ENCODE data around the gene RPL35. TPM values are rescaled to one million over a fixed set of nuclear protein-coding genes. Genes with fewer than 3 reads are reported as not detected.

Gene RPL35
- total RNA-seq, 2 experiments from 2014 or later, result 2,088 to 2,142 TPM

DNA sequence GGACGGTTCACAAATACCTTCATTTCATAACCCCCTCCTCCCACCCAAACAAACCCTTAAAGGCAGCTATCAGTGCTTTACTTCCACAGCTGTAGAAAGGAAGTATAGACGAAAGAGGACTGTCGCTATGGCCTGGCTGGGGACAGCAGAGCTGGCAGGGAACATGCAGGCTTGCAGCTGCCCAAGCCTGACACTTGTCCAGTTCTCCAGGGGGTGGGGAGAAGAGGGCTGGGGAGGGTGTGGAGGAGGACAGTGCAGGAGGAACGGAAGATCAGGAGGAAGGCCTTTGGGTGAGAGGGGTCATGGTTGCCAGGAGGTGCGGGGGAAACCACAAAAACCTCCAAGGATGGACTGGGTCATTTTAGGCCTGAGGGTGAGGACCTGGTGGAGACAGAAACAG is 26.1 kb upstream of the RPL35 start:
- Mint-ChIP-seq H3K27ac (no peak overlapping the region), H3K9me3 (no peaks in the 10 kb centered on the region), H3K27me3 (peaks cover 7% of the 10 kb centered on the region), H3K4me1 (ENCODE audit: low read depth) (no peaks in the 10 kb centered on the region), H3K4me3 (no peak overlapping the region), H3K36me3 (ENCODE audit: low read depth) (peaks cover 83% of the 10 kb centered on the region)
- CTCF ChIA-PET, result no interaction called here
- H3K4me1 ChIP-seq (ENCODE audit: insufficient read depth, low read length), result no peaks in the 10 kb centered on the region
- DNase-seq (no peak), ATAC-seq (ENCODE audit: poor library complexity) (no peak)
- POLR2A ChIA-PET, result no interaction called here
- H3K9me3 ChIP-seq (ENCODE audit: control insufficient read depth in 1 of 2, insufficient read depth in 1 of 2, low read length in 2 of 2), result no peaks in the 10 kb centered on the region
- intact Hi-C loops (cut with DNase I, micrococcal nuclease), result no loop called here
- H3K27me3 ChIP-seq (ENCODE audit: control insufficient read depth in 1 of 2, insufficient read depth in 2 of 2, low read length in 2 of 2), result no peaks in the 10 kb centered on the region
- no peak overlapping the region for H3K27ac ChIP-seq (ENCODE audit: low read depth in 1 of 2, low read length in 2 of 2)
- no peak overlapping the region for H3K4me3 ChIP-seq (ENCODE audit: low read length)
- peaks cover 67% of the 10 kb centered on the region for H3K36me3 ChIP-seq (ENCODE audit: insufficient read depth, low read length)
- TF ChIP-seq, protein P1, sequence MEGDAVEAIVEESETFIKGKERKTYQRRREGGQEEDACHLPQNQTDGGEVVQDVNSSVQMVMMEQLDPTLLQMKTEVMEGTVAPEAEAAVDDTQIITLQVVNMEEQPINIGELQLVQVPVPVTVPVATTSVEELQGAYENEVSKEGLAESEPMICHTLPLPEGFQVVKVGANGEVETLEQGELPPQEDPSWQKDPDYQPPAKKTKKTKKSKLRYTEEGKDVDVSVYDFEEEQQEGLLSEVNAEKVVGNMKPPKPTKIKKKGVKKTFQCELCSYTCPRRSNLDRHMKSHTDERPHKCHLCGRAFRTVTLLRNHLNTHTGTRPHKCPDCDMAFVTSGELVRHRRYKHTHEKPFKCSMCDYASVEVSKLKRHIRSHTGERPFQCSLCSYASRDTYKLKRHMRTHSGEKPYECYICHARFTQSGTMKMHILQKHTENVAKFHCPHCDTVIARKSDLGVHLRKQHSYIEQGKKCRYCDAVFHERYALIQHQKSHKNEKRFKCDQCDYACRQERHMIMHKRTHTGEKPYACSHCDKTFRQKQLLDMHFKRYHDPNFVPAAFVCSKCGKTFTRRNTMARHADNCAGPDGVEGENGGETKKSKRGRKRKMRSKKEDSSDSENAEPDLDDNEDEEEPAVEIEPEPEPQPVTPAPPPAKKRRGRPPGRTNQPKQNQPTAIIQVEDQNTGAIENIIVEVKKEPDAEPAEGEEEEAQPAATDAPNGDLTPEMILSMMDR (IDR thresholded peaks at IDR 0.05), result no peak

DNA sequence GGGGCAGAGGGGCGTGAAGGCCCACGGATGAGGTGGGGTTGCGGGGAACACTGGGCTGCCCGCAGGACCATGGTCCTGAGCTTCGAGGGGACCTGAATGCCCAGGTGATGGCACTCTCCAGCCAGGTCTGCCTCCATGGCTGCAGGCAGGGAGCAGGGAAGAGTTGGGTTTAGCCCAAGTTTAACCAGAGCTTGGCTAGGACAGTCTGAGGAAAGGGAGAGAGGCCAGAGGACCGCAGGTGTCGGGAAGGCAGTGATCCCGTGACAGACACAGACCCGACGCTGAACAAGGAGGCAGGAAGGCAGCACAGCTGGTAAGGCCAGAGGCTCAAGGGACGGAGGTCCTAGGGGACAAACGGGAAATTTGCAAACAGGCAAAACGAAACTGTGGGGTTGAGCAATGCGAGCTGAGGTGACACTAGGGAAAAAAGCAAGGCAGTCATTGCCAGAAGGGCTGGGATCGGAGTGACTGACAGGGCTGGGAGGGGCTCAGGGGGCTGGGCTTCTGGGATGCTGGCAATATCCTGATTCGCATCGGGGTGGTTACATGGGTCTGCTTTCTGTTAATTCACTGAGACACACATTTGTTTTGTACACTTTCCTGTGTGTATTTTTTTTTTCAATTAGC is 25.2 kb upstream of the RPL35 start:
- Histone ChIP-seq H3K4me3 (ENCODE audit: low read length) (no peak overlapping the region), H3K9me3 (ENCODE audit: control insufficient read depth in 1 of 2, insufficient read depth in 1 of 2, low read length in 2 of 2) (no peaks in the 10 kb centered on the region), H3K27me3 (ENCODE audit: control insufficient read depth in 1 of 2, insufficient read depth in 2 of 2, low read length in 2 of 2) (no peaks in the 10 kb centered on the region), H3K36me3 (ENCODE audit: insufficient read depth, low read length) (peaks cover 70% of the 10 kb centered on the region), H3K4me1 (ENCODE audit: insufficient read depth, low read length) (no peaks in the 10 kb centered on the region), H3K27ac (ENCODE audit: low read depth in 1 of 2, low read length in 2 of 2) (no peak overlapping the region)
- no peak for DNase-seq
- POLR2A ChIA-PET, result no interaction called here
- H3K4me1 Mint-ChIP-seq (ENCODE audit: low read depth), result no peaks in the 10 kb centered on the region
- peaks cover 91% of the 10 kb centered on the region for H3K36me3 Mint-ChIP-seq (ENCODE audit: low read depth)
- no peaks in the 10 kb centered on the region for H3K9me3 Mint-ChIP-seq
- intact Hi-C loops (cut with DNase I, micrococcal nuclease), result no loop called here
- CTCF ChIA-PET, result interaction anchor here (0.7 kb wide), 1 partner anchor 34 kb away, joined by 3 read pairs; the partner anchor contains the start of gene WDR38
- TF ChIP-seq, protein P1 (IDR thresholded peaks at IDR 0.05), result no peak
- ATAC-seq (ENCODE audit: poor library complexity), result no peak
- no peak overlapping the region for H3K4me3 Mint-ChIP-seq
- H3K27ac Mint-ChIP-seq, result no peak overlapping the region
- peaks cover 7% of the 10 kb centered on the region for H3K27me3 Mint-ChIP-seq

DNA sequence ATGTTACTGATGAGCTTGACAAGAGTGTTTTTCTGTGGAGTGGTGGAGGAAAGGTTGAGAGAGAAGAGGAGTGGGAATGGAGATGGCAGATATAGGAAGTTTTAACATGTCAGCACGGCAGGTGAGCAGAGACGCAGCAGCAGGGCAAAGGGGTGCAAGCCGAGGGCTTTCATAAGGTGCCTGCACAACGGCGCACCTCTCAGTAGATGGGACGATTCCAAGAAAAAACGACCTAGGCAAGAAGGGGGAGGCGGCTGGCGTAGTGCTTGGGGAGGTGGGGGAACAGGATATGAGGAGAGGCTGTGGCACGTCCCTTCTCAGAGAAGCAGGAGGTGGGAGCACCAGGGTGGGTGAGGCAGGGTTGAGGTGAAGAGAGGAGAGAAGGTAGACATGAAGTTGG is 24.7 kb upstream of the RPL35 start:
- intact Hi-C loops (cut with DNase I, micrococcal nuclease), result no loop called here
- no peak overlapping the region for H3K27ac ChIP-seq (ENCODE audit: low read depth in 1 of 2, low read length in 2 of 2)
- no peaks in the 10 kb centered on the region for H3K27me3 ChIP-seq (ENCODE audit: control insufficient read depth in 1 of 2, insufficient read depth in 2 of 2, low read length in 2 of 2)
- no peaks in the 10 kb centered on the region for H3K4me1 ChIP-seq (ENCODE audit: insufficient read depth, low read length)
- H3K4me3 Mint-ChIP-seq, result no peak overlapping the region
- ChIA-PET CTCF (no interaction called here), POLR2A (no interaction called here)
- H3K9me3 Mint-ChIP-seq, result no peaks in the 10 kb centered on the region
- no peak for DNase-seq
- TF ChIP-seq, protein P1 (IDR thresholded peaks at IDR 0.05), result no peak
- no peak for ATAC-seq (ENCODE audit: poor library complexity)
- no peak overlapping the region for H3K4me3 ChIP-seq (ENCODE audit: low read length)
- no peaks in the 10 kb centered on the region for H3K9me3 ChIP-seq (ENCODE audit: control insufficient read depth in 1 of 2, insufficient read depth in 1 of 2, low read length in 2 of 2)
- no peaks in the 10 kb centered on the region for H3K4me1 Mint-ChIP-seq (ENCODE audit: low read depth)
- peaks cover 7% of the 10 kb centered on the region for H3K27me3 Mint-ChIP-seq
- peaks cover 75% of the 10 kb centered on the region for H3K36me3 ChIP-seq (ENCODE audit: insufficient read depth, low read length)
- H3K27ac Mint-ChIP-seq, result no peak overlapping the region
- peaks cover 93% of the 10 kb centered on the region for H3K36me3 Mint-ChIP-seq (ENCODE audit: low read depth)

All from CD4-positive, alpha-beta T cell (primary cell).